Dermis blood vessel endothelial cell (primary cell): ENCODE data around the gene MCOLN1. TPM values are rescaled to one million over a fixed set of nuclear protein-coding genes. Genes with fewer than 3 reads are reported as not detected.

Source experiments
- DNase-seq: peaks from one replicate; pipeline ENCODE4 v3.0.0; 2010
- total RNA-seq: library from RNA; depleted of rRNA; stranded (reverse); fragments of >200 nt; gene quantifications from 2 replicates; pipeline ENCODE4 v1.2.3, GENCODE V29; 2014

Gene MCOLN1
- total RNA-seq, 1 donor from 2014 or later, result 2.7 TPM

- DNase-seq, result no peak
Measured at GRCh38 chr19:7578127-7578526, 55.7 kb downstream of the MCOLN1 start.

- no peak for DNase-seq
Measured at GRCh38 chr19:7579182-7579581, 56.8 kb downstream of the MCOLN1 start.

- no peak for DNase-seq
Measured at GRCh38 chr19:7582446-7582845, 60.0 kb downstream of the MCOLN1 start.

Other genes starting within 250 kb of the MCOLN1 start
- 41.7 and 76.2 TPM in 2 replicates for gene INSR, start 228.2 kb upstream of the MCOLN1 start, total RNA-seq
- gene ARHGEF18, start 173.7 kb upstream of the MCOLN1 start, total RNA-seq, result 37.8 and 45.3 TPM in 2 replicates
- 2.3 and 2.9 TPM in 2 replicates for gene PEX11G, start 33.6 kb upstream of the MCOLN1 start, total RNA-seq
- 20.9 and 36.6 TPM in 2 replicates for gene ZNF358, start 6.5 kb upstream of the MCOLN1 start, total RNA-seq
- gene PNPLA6, start 13.1 kb downstream of the MCOLN1 start, total RNA-seq, result 107 and 192 TPM in 2 replicates
- under 0.01 and 0.19 TPM in 2 replicates for gene CAMSAP3, start 73.2 kb downstream of the MCOLN1 start, total RNA-seq
- 25.2 and 52.9 TPM in 2 replicates for gene XAB2, start 106.9 kb downstream of the MCOLN1 start, total RNA-seq
- gene PET100, start 107.2 kb downstream of the MCOLN1 start, total RNA-seq, result 12.7 and 24.7 TPM in 2 replicates
- not detected in 2 replicates for gene PCP2, start 111.1 kb downstream of the MCOLN1 start, total RNA-seq
- 30.8 and 67.1 TPM in 2 replicates for gene STXBP2, start 114.5 kb downstream of the MCOLN1 start, total RNA-seq
- not detected in 2 replicates for gene RETN, start 146.4 kb downstream of the MCOLN1 start, total RNA-seq
- not detected in 2 replicates for gene MCEMP1, start 154.5 kb downstream of the MCOLN1 start, total RNA-seq
- 69.9 and 97.4 TPM in 2 replicates for gene TRAPPC5, start 158.2 kb downstream of the MCOLN1 start, total RNA-seq
- gene FCER2, start 179.5 kb downstream of the MCOLN1 start, total RNA-seq, result not detected in 2 replicates
- gene CLEC4G, start 209.5 kb downstream of the MCOLN1 start, total RNA-seq, result not detected in 2 replicates
- under 0.01 TPM in 1 of 2 replicates, not detected in the other for gene CD209, start 224.9 kb downstream of the MCOLN1 start, total RNA-seq
- gene CLEC4M, start 240.6 kb downstream of the MCOLN1 start, total RNA-seq, result 5.6 and 25.2 TPM in 2 replicates